Gastroesophageal sphincter (tissue), 3 donors: ENCODE data around the gene UBTF.

Experiments used
- POLR2A ChIP-seq, 2 donors: fragments of 450-650 bp; IDR thresholded peaks; one replicate each; pipeline ENCODE4 v1.6.1; 2017; ENCODE audit warnings: antibody characterized with exemption in 2 of 2, mild to moderate bottlenecking in 2 of 2, moderate library complexity in 1 of 2
- TF ChIP-seq, protein P1 (sequence below), 4 experiments: fragments of 200-600 bp in 2 of 4; fragments of 450-650 bp in 2 of 4; sonication (generic) in 1 of 4; IDR thresholded peaks; one replicate each; pipeline ENCODE4 v1.5.1; 2017 to 2019; ENCODE audit warnings: antibody characterized with exemption in 4 of 4, mild to moderate bottlenecking in 2 of 4, moderate library complexity in 2 of 4

DNA sequence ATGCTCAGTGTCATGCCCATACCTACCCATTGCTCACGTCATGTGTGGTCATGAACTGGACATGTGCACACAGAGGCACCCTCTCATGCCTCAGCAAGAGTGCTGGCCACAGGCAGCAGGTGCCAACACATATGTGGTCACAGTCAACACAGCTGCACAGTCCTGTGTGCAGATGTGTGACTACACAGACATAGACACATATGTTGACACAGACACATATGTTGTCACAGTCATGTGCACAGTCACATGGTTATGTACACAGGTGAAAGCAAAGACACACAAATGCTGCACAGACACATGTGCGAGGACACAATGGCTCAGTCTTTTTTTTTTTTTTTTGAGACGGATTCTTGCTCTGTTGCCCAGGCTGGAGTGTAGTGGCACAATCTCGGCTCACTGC lies 37.2 kb upstream of the UBTF start:
- TF ChIP-seq, protein P1, sequence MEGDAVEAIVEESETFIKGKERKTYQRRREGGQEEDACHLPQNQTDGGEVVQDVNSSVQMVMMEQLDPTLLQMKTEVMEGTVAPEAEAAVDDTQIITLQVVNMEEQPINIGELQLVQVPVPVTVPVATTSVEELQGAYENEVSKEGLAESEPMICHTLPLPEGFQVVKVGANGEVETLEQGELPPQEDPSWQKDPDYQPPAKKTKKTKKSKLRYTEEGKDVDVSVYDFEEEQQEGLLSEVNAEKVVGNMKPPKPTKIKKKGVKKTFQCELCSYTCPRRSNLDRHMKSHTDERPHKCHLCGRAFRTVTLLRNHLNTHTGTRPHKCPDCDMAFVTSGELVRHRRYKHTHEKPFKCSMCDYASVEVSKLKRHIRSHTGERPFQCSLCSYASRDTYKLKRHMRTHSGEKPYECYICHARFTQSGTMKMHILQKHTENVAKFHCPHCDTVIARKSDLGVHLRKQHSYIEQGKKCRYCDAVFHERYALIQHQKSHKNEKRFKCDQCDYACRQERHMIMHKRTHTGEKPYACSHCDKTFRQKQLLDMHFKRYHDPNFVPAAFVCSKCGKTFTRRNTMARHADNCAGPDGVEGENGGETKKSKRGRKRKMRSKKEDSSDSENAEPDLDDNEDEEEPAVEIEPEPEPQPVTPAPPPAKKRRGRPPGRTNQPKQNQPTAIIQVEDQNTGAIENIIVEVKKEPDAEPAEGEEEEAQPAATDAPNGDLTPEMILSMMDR (IDR thresholded peaks at IDR 0.05): no peak
- TF ChIP-seq POLR2A (IDR thresholded peaks at IDR 0.05): no peak
